Activated naive CD4-positive, alpha-beta T cell treated with anti-CD3 and anti-CD28 coated beads, Interleukin-2, amount 10 ng/mL, durations not matched to agents 7 days and 5 days (primary cell): Measurements from ENCODE around the gene HOXB5.
A peak's percentile ranks its signal among the peaks of the same experiment; 100 is the strongest.

Source experiments
- CTCF ChIA-PET: fragments of 350-600 bp; sonication (Branson Sonifier 250); formaldehyde crosslinking; loops from one replicate; lab custom pipeline; 2021; ENCODE audit warnings: antibody characterized with exemption; lab: Charles Lee
- DNase-seq: peaks from one replicate; pipeline ENCODE4 v3.0.0-alpha.2; 2020
- H3K27ac Mint-ChIP-seq: one replicate; pipeline ENCODE4 v1.8.0; 2021; ENCODE audit warnings: mild to moderate bottlenecking, moderate library complexity, mixed read lengths
- H3K27me3 Mint-ChIP-seq: one replicate; pipeline ENCODE4 v1.8.0; 2021; ENCODE audit warnings: mild to moderate bottlenecking, mixed read lengths
- H3K36me3 Mint-ChIP-seq: one replicate; pipeline ENCODE4 v1.8.0; 2021; ENCODE audit warnings: mixed read lengths
- H3K4me1 Mint-ChIP-seq: one replicate; pipeline ENCODE4 v1.8.0; 2021; ENCODE audit warnings: mixed read lengths
- H3K4me3 Mint-ChIP-seq: one replicate; pipeline ENCODE4 v1.8.0; 2021; ENCODE audit warnings: mild to moderate bottlenecking, moderate library complexity, mixed read lengths
- H3K9me3 Mint-ChIP-seq: one replicate; pipeline ENCODE4 v1.8.0; 2021; ENCODE audit warnings: mixed read lengths

HOXB5 gene

GRCh38 chr17:48632579-48633265 lies 39.1 kb upstream of the HOXB5 start:
- no peaks in the 10 kb centered on the region for H3K9me3 Mint-ChIP-seq
- no peaks in the 10 kb centered on the region for H3K36me3 Mint-ChIP-seq
- no peak overlapping the region for H3K27ac Mint-ChIP-seq
- peak overlapping the region; percentile 16 for H3K4me3 Mint-ChIP-seq
- DNase-seq: no peak
- peaks cover 17% of the 10 kb centered on the region for H3K4me1 Mint-ChIP-seq
- CTCF ChIA-PET: interaction anchor here (1.2 to 1.9 kb wide), 4 partner anchors 11 to 42 kb away, joined by 3 to 5 read pairs (median 4); no protein-coding TSS in a partner anchor
- peaks cover 100% of the 10 kb centered on the region for H3K27me3 Mint-ChIP-seq

GRCh38 chr17:48631693-48632578 lies 38.4 kb upstream of the HOXB5 start:
- no peak for DNase-seq
- Mint-ChIP-seq H3K9me3 (no peaks in the 10 kb centered on the region), H3K27me3 (peaks cover 100% of the 10 kb centered on the region), H3K36me3 (no peaks in the 10 kb centered on the region), H3K4me3 (no peak overlapping the region), H3K4me1 (peaks cover 18% of the 10 kb centered on the region), H3K27ac (no peak overlapping the region)
- CTCF ChIA-PET: interaction anchor here (1.2 to 1.9 kb wide), 4 partner anchors 11 to 41 kb away, joined by 3 to 5 read pairs (median 4); no protein-coding TSS in a partner anchor

- peaks cover 17% of the 10 kb centered on the region for H3K4me1 Mint-ChIP-seq
- DNase-seq: no peak
- CTCF ChIA-PET: interaction anchor here (1.2 to 1.3 kb wide), 2 partner anchors 29 to 40 kb away, joined by 4 read pairs; no protein-coding TSS in a partner anchor
- H3K36me3 Mint-ChIP-seq: no peaks in the 10 kb centered on the region
- H3K27me3 Mint-ChIP-seq: peaks cover 100% of the 10 kb centered on the region
- no peak overlapping the region for H3K4me3 Mint-ChIP-seq
- no peaks in the 10 kb centered on the region for H3K9me3 Mint-ChIP-seq
- no peak overlapping the region for H3K27ac Mint-ChIP-seq
These were observed 37.5 kb upstream of the HOXB5 start for GRCh38 chr17:48630925-48631692.

- peaks cover 100% of the 10 kb centered on the region for H3K27me3 Mint-ChIP-seq
- no peak overlapping the region for H3K27ac Mint-ChIP-seq
- no peaks in the 10 kb centered on the region for H3K9me3 Mint-ChIP-seq
- H3K4me3 Mint-ChIP-seq: no peak overlapping the region
- peaks cover 20% of the 10 kb centered on the region for H3K4me1 Mint-ChIP-seq
- DNase-seq: no peak
- CTCF ChIA-PET: no interaction called here
- H3K36me3 Mint-ChIP-seq: no peaks in the 10 kb centered on the region
These were observed 36.7 kb upstream of the HOXB5 start for GRCh38 chr17:48630009-48630924.

GRCh38 chr17:48629411-48629759 lies 35.8 kb upstream of the HOXB5 start:
- peaks cover 20% of the 10 kb centered on the region for H3K4me1 Mint-ChIP-seq
- CTCF ChIA-PET: interaction anchor here (1.2 kb wide), 1 partner anchor 18 kb away, joined by 4 read pairs; no protein-coding TSS in a partner anchor
- H3K9me3 Mint-ChIP-seq: no peaks in the 10 kb centered on the region
- DNase-seq: no peak
- no peaks in the 10 kb centered on the region for H3K36me3 Mint-ChIP-seq
- no peak overlapping the region for H3K27ac Mint-ChIP-seq
- no peak overlapping the region for H3K4me3 Mint-ChIP-seq
- H3K27me3 Mint-ChIP-seq: peaks cover 100% of the 10 kb centered on the region

GRCh38 chr17:48628649-48629410 lies 35.3 kb upstream of the HOXB5 start:
- H3K4me1 Mint-ChIP-seq: peaks cover 23% of the 10 kb centered on the region
- no peak overlapping the region for H3K4me3 Mint-ChIP-seq
- CTCF ChIA-PET: interaction anchor here (1.2 kb wide), 1 partner anchor 19 kb away, joined by 4 read pairs; no protein-coding TSS in a partner anchor
- H3K27me3 Mint-ChIP-seq: peaks cover 100% of the 10 kb centered on the region
- DNase-seq: no peak
- no peak overlapping the region for H3K27ac Mint-ChIP-seq
- no peaks in the 10 kb centered on the region for H3K9me3 Mint-ChIP-seq
- H3K36me3 Mint-ChIP-seq: no peaks in the 10 kb centered on the region

GRCh38 chr17:48627623-48628521 lies 34.3 kb upstream of the HOXB5 start:
- H3K36me3 Mint-ChIP-seq: no peaks in the 10 kb centered on the region
- peaks cover 100% of the 10 kb centered on the region for H3K27me3 Mint-ChIP-seq
- H3K4me3 Mint-ChIP-seq: no peak overlapping the region
- CTCF ChIA-PET: interaction anchor here (0.7 kb wide), 1 partner anchor 9 kb away, joined by 3 read pairs; no protein-coding TSS in a partner anchor
- peaks cover 19% of the 10 kb centered on the region for H3K4me1 Mint-ChIP-seq
- H3K27ac Mint-ChIP-seq: no peak overlapping the region
- no peak for DNase-seq
- H3K9me3 Mint-ChIP-seq: no peaks in the 10 kb centered on the region

- H3K27ac Mint-ChIP-seq: no peak overlapping the region
- CTCF ChIA-PET: interaction anchor here (0.7 to 2.5 kb wide), 4 partner anchors 8 to 124 kb away, joined by 3 to 13 read pairs (median 8); partner anchors contain the start of gene HOXB8
- no peak for DNase-seq
- H3K4me3 Mint-ChIP-seq: no peak overlapping the region
- H3K27me3 Mint-ChIP-seq: peaks cover 100% of the 10 kb centered on the region
- H3K4me1 Mint-ChIP-seq: peaks cover 17% of the 10 kb centered on the region
- H3K36me3 Mint-ChIP-seq: no peaks in the 10 kb centered on the region
- no peaks in the 10 kb centered on the region for H3K9me3 Mint-ChIP-seq
These were observed 33.6 kb upstream of the HOXB5 start for GRCh38 chr17:48627118-48627597.

GRCh38 chr17:48626245-48627117 lies 32.9 kb upstream of the HOXB5 start, which contains the start of gene HOXB9:
HOXB9 (minus strand) TSS chr17:48626358; CDS start chr17:48626269, 89 bp downstream.
- DNase-seq: peak; percentile 47
- H3K4me1 Mint-ChIP-seq: peaks cover 17% of the 10 kb centered on the region
- H3K36me3 Mint-ChIP-seq: no peaks in the 10 kb centered on the region
- H3K27ac Mint-ChIP-seq: no peak within 1 kb of the TSS
- CTCF ChIA-PET: interaction anchor here (1.7 to 2.5 kb wide), 3 partner anchors 10 to 125 kb away, joined by 4 to 13 read pairs (median 11); partner anchors contain the start of gene HOXB8
- peak within 1 kb of the TSS; percentile 64 for H3K4me3 Mint-ChIP-seq
- no peaks in the 10 kb centered on the region for H3K9me3 Mint-ChIP-seq
- H3K27me3 Mint-ChIP-seq: peaks cover 100% of the 10 kb centered on the region

GRCh38 chr17:48625495-48626244 lies 32.1 kb upstream of the HOXB5 start:
- no peaks in the 10 kb centered on the region for H3K36me3 Mint-ChIP-seq
- H3K4me1 Mint-ChIP-seq: peaks cover 17% of the 10 kb centered on the region
- CTCF ChIA-PET: interaction anchor here (1.0 to 2.5 kb wide), 5 partner anchors 11 to 126 kb away, joined by 3 to 13 read pairs (median 4); partner anchors contain the start of gene HOXB8
- peaks cover 100% of the 10 kb centered on the region for H3K27me3 Mint-ChIP-seq
- H3K27ac Mint-ChIP-seq: no peak overlapping the region
- peak; percentile 49 for DNase-seq
- H3K4me3 Mint-ChIP-seq: peak overlapping the region; percentile 64
- H3K9me3 Mint-ChIP-seq: no peaks in the 10 kb centered on the region
